Measurements from ENCODE around the gene EXOC1. TPM values are rescaled to one million over a fixed set of nuclear protein-coding genes. Genes with fewer than 3 reads are reported as not detected.
A peak's percentile ranks its signal among the peaks of the same experiment; 100 is the strongest.
"Not testable (repeated sequence)": the region's sequence is repeated elsewhere in the genome, so short reads cannot be mapped to it uniquely, and the experiment has no call there.

The EXOC1 gene
- total and polyA plus RNA-seq, 9 of the 15 experiments (the other 6 are each of a cell fraction or from before 2014, with no cell fraction given) = 16.0 to 45.5 (median 26.2) TPM

DNA sequence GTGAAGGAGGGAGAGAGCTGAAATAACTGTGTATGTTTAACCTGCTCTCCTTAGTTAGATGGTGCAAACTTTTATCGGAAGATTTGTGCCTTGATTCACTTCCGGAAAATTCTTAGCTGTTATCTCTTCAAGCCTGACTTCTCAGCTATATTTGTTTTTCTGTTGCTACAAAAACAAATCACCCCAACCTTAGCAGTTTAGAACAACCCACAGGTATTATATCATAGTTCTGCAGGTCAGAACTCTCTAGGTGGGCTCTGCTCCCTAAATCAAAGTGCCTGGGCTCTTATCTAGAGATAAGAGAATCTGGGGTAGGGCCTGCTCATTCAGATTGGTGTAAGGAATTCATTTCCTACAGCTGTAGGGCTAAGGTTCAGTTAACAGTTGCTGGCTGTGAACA, 80.2 kb downstream of the EXOC1 start (continued):
- no peak for TF ChIP-seq FIP1L1 (IDR thresholded peaks at IDR 0.05; ENCODE audit: low read depth, low read length, poor library complexity, severe bottlenecking)
- TF ChIP-seq CBFA2T3 (IDR thresholded peaks at IDR 0.05) = peak; percentile 17
- no peak for TF ChIP-seq FOXA3 (CRISPR knock-in tag; conservative IDR thresholded peaks at IDR 0.05 in 1 of 2, IDR thresholded peaks at IDR 0.05 in 1 of 2)
- no peak for TF ChIP-seq ZNF174 (CRISPR knock-in tag; IDR thresholded peaks at IDR 0.05)
- TF ChIP-seq ESRRA (IDR thresholded peaks at IDR 0.05; ENCODE audit: borderline replicate concordance, low read depth) = no peak

DNA sequence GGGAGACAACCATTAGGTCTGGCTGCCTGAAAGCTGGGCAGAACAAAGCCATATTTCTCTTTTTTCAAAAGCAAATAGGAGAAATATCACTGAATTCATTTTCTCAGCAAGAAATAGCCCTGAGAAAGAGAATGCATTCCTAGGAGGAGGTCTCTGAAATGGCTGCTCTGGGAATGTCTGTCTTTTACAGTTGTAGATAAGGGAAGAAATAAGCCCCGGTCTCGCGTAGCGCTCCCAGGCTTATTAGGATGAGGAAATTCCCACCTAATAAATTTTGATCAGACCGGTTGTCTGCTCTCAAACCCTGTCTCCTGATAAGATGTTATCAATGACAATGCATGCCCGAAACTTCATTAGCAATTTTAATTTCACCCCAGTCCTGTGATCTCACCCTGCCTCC, 82.5 kb downstream of the EXOC1 start:
- DNase-seq (ENCODE audit: extremely low read depth in 1 of 4, low spot score in 3 of 4); H3K9me1 ChIP-seq (ENCODE audit: control insufficient read depth, insufficient read depth, low read length); H2AFZ ChIP-seq (ENCODE audit: low read depth, low read length); H4K20me1 ChIP-seq (replicated peaks; ENCODE audit: control insufficient read depth, insufficient read depth, low read length); ATAC-seq; H3K9me3 ChIP-seq (replicated peaks; ENCODE audit: control insufficient read depth, insufficient read depth, low read depth, low read length); H3K27ac ChIP-seq (ENCODE audit: extremely low read depth, low read depth, low read length); in situ Hi-C loops (cut with MboI); H3K36me3 ChIP-seq (ENCODE audit: control insufficient read depth, insufficient read depth, low read length); FAIRE-seq; H3K9ac ChIP-seq (ENCODE audit: insufficient read depth in 1 of 2, low read depth in 2 of 2, low read length in 2 of 2); H3K4me1 ChIP-seq (replicated peaks in 1 of 2; ENCODE audit: control insufficient read depth in 2 of 2, insufficient read depth in 2 of 2, low read length in 2 of 2); H3K79me2 ChIP-seq (ENCODE audit: control insufficient read depth, insufficient read depth, low read length); CTCF ChIA-PET (ENCODE audit: low intra/inter-chr PET ratio); POLR2A ChIA-PET; BruUV-seq (replicated peaks); H3K4me2 ChIP-seq (ENCODE audit: insufficient read depth, low read length); intact Hi-C loops (cut with micrococcal nuclease); H3K4me3 ChIP-seq: not testable (repeated sequence)
- H3K27me3 ChIP-seq (ENCODE audit: control insufficient read depth in 2 of 2, insufficient read depth in 2 of 2, low read length in 2 of 2) = peaks cover 7 to 10% of the 10 kb centered on the region in 2 experiments; a peak in 3 of 5 replicates
- TF ChIP-seq, protein P1, sequence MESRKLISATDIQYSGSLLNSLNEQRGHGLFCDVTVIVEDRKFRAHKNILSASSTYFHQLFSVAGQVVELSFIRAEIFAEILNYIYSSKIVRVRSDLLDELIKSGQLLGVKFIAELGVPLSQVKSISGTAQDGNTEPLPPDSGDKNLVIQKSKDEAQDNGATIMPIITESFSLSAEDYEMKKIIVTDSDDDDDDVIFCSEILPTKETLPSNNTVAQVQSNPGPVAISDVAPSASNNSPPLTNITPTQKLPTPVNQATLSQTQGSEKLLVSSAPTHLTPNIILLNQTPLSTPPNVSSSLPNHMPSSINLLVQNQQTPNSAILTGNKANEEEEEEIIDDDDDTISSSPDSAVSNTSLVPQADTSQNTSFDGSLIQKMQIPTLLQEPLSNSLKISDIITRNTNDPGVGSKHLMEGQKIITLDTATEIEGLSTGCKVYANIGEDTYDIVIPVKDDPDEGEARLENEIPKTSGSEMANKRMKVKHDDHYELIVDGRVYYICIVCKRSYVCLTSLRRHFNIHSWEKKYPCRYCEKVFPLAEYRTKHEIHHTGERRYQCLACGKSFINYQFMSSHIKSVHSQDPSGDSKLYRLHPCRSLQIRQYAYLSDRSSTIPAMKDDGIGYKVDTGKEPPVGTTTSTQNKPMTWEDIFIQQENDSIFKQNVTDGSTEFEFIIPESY (CRISPR knock-in tag; IDR thresholded peaks at IDR 0.05) = peak; percentile 55; the same call in 1 of the 2 replicates
- 31% methylated on average over 6 of the region's 6 CpGs for WGBS (ENCODE audit: insufficient coverage, low coverage, missing lambda C conversion rate)

Measured in K562 (cell line).